Measurements from ENCODE around the gene MAP3K7. TPM values are rescaled to one million over a fixed set of nuclear protein-coding genes. Genes with fewer than 3 reads are reported as not detected.

The MAP3K7 gene
- total RNA-seq, 3 donors from 2014 or later (not counting 1 experiment from before 2014, with no cell fraction given): 17.5 to 30.2 (median 27.5) TPM

- Mint-ChIP-seq H3K4me3 (no peak overlapping the region), H3K27me3 (ENCODE audit: low read depth in 2 of 2) (no peaks in the 10 kb centered on the region), H3K9me3 (no peaks in the 10 kb centered on the region), H3K27ac (peak overlapping the region; percentile 2 to 61), H3K36me3 (no peaks in the 10 kb centered on the region), H3K4me1 (peaks cover 25 to 30% of the 10 kb centered on the region in 2 donors)
- no peak for TF ChIP-seq CTCF (IDR thresholded peaks at IDR 0.05)
- peaks cover 2% of the 10 kb centered on the region for H3K4me1 ChIP-seq (ENCODE audit: control insufficient read depth, insufficient read depth, low read length)
- ATAC-seq (no peak), DNase-seq (no peak)
- H3K27ac ChIP-seq (ENCODE audit: low read length): no peak overlapping the region
- no peaks in the 10 kb centered on the region for H3K27me3 ChIP-seq (ENCODE audit: control insufficient read depth, insufficient read depth, low read length)
- no peaks in the 10 kb centered on the region for H3K36me3 ChIP-seq (ENCODE audit: control insufficient read depth, insufficient read depth, low read length)
- no CpG with 5 or more reads among the region's 1 CpG for WGBS (ENCODE audit: insufficient coverage)
- no peaks in the 10 kb centered on the region for H3K9me3 ChIP-seq (ENCODE audit: control insufficient read depth, insufficient read depth, low read length)
- H3K4me3 ChIP-seq (ENCODE audit: low read length): no peak overlapping the region
- intact Hi-C loops (cut with micrococcal nuclease): no loop called here
Measured at GRCh38 chr6:90578894-90579549, 7.8 kb downstream of the MAP3K7 start.

- H3K4me3 Mint-ChIP-seq: no peak overlapping the region
Measured at GRCh38 chr6:90575267-90575666, 11.6 kb downstream of the MAP3K7 start.

GRCh38 chr6:90574610-90575009, 12.3 kb downstream of the MAP3K7 start:
- Histone ChIP-seq H3K4me1 (ENCODE audit: control insufficient read depth, insufficient read depth, low read length) (no peaks in the 10 kb centered on the region), H3K27ac (ENCODE audit: low read length) (no peak overlapping the region), H3K36me3 (ENCODE audit: control insufficient read depth, insufficient read depth, low read length) (peaks cover 5% of the 10 kb centered on the region), H3K4me3 (ENCODE audit: low read length) (no peak overlapping the region), H3K9me3 (ENCODE audit: control insufficient read depth, insufficient read depth, low read length) (no peaks in the 10 kb centered on the region), H3K27me3 (ENCODE audit: control insufficient read depth, insufficient read depth, low read length) (no peaks in the 10 kb centered on the region)
- 77% methylated on average over 2 of the region's 2 CpGs for WGBS (ENCODE audit: insufficient coverage)
- TF ChIP-seq CTCF (IDR thresholded peaks at IDR 0.05): no peak
- ATAC-seq (no peak), DNase-seq (peak in 1 of 2 donors; percentile 11)
- Mint-ChIP-seq H3K27ac (no peak overlapping the region), H3K27me3 (ENCODE audit: low read depth in 2 of 2) (no peaks in the 10 kb centered on the region), H3K4me3 (no peak overlapping the region), H3K9me3 (no peaks in the 10 kb centered on the region), H3K36me3 (no peaks in the 10 kb centered on the region), H3K4me1 (peaks cover 21 to 22% of the 10 kb centered on the region in 2 donors)
- intact Hi-C loops (cut with micrococcal nuclease): no loop called here

More at GRCh38 chr6:90575267-90575666, 11.6 kb downstream of the MAP3K7 start:
- Histone ChIP-seq H3K27ac (ENCODE audit: low read length) (no peak overlapping the region), H3K9me3 (ENCODE audit: control insufficient read depth, insufficient read depth, low read length) (no peaks in the 10 kb centered on the region), H3K27me3 (ENCODE audit: control insufficient read depth, insufficient read depth, low read length) (no peaks in the 10 kb centered on the region), H3K36me3 (ENCODE audit: control insufficient read depth, insufficient read depth, low read length) (peaks cover 5% of the 10 kb centered on the region), H3K4me1 (ENCODE audit: control insufficient read depth, insufficient read depth, low read length) (no peaks in the 10 kb centered on the region), H3K4me3 (ENCODE audit: low read length) (no peak overlapping the region)
- Mint-ChIP-seq H3K36me3 (no peaks in the 10 kb centered on the region), H3K27ac (no peak overlapping the region), H3K9me3 (no peaks in the 10 kb centered on the region), H3K4me1 (peaks cover 19% of the 10 kb centered on the region in 2 donors), H3K27me3 (ENCODE audit: low read depth in 2 of 2) (no peaks in the 10 kb centered on the region)
- no peak for DNase-seq
- TF ChIP-seq CTCF (IDR thresholded peaks at IDR 0.05): no peak
- intact Hi-C loops (cut with micrococcal nuclease): no loop called here
- 93% methylated on average over 3 of the region's 3 CpGs for WGBS (ENCODE audit: insufficient coverage)
- ATAC-seq: no peak

GRCh38 chr6:90573624-90574023, 13.2 kb downstream of the MAP3K7 start:
- Mint-ChIP-seq H3K27ac (no peak overlapping the region), H3K4me1 (peaks cover 20 to 22% of the 10 kb centered on the region in 2 donors), H3K4me3 (no peak overlapping the region), H3K36me3 (no peaks in the 10 kb centered on the region), H3K9me3 (no peaks in the 10 kb centered on the region), H3K27me3 (ENCODE audit: low read depth in 2 of 2) (no peaks in the 10 kb centered on the region)
- H3K27ac ChIP-seq (ENCODE audit: low read length): no peak overlapping the region
- H3K36me3 ChIP-seq (ENCODE audit: control insufficient read depth, insufficient read depth, low read length): peaks cover 5% of the 10 kb centered on the region
- H3K9me3 ChIP-seq (ENCODE audit: control insufficient read depth, insufficient read depth, low read length): no peaks in the 10 kb centered on the region
- no CpG with 5 or more reads among the region's 1 CpG for WGBS (ENCODE audit: insufficient coverage)
- no peak overlapping the region for H3K4me3 ChIP-seq (ENCODE audit: low read length)
- intact Hi-C loops (cut with micrococcal nuclease): no loop called here
- H3K4me1 ChIP-seq (ENCODE audit: control insufficient read depth, insufficient read depth, low read length): no peaks in the 10 kb centered on the region
- ATAC-seq (no peak), DNase-seq (no peak)
- TF ChIP-seq CTCF (IDR thresholded peaks at IDR 0.05): no peak
- no peaks in the 10 kb centered on the region for H3K27me3 ChIP-seq (ENCODE audit: control insufficient read depth, insufficient read depth, low read length)
